ENCODE results near the gene KDM1B.

Gene KDM1B

DNA sequence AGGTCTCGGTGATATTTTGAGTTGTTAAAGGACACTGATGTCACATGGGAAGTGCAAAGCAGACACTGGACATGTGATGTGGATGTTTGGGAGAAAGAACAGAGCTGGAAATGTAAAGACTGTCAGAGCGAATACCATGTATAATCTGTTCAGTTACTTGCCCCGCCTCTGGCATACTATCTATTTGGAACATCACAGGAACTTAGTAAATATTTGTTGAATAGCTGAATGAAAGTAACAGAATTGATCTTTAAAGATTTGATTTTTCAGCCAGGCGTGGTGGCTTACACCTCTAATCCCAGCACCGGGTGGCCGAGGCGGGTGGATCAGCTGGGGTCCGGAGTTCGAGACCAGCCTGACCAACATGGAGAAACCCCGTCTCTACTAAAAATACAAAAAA is 19.0 kb upstream of the KDM1B start:
- TF ChIP-seq, protein P1, sequence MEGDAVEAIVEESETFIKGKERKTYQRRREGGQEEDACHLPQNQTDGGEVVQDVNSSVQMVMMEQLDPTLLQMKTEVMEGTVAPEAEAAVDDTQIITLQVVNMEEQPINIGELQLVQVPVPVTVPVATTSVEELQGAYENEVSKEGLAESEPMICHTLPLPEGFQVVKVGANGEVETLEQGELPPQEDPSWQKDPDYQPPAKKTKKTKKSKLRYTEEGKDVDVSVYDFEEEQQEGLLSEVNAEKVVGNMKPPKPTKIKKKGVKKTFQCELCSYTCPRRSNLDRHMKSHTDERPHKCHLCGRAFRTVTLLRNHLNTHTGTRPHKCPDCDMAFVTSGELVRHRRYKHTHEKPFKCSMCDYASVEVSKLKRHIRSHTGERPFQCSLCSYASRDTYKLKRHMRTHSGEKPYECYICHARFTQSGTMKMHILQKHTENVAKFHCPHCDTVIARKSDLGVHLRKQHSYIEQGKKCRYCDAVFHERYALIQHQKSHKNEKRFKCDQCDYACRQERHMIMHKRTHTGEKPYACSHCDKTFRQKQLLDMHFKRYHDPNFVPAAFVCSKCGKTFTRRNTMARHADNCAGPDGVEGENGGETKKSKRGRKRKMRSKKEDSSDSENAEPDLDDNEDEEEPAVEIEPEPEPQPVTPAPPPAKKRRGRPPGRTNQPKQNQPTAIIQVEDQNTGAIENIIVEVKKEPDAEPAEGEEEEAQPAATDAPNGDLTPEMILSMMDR (IDR thresholded peaks at IDR 0.05; ENCODE audit: low read depth, low read length, missing control alignments) = no peak
- no peak overlapping the region for H3K4me3 ChIP-seq (ENCODE audit: low read depth, low read length)
- no peak for DNase-seq (ENCODE audit: low read depth)
- in situ Hi-C loops (cut with HindIII; ENCODE audit: low sequenced_read_pairs) = loop anchor here (25.0 kb wide), 1 partner anchor 324 kb away; no protein-coding TSS in a partner anchor

DNA sequence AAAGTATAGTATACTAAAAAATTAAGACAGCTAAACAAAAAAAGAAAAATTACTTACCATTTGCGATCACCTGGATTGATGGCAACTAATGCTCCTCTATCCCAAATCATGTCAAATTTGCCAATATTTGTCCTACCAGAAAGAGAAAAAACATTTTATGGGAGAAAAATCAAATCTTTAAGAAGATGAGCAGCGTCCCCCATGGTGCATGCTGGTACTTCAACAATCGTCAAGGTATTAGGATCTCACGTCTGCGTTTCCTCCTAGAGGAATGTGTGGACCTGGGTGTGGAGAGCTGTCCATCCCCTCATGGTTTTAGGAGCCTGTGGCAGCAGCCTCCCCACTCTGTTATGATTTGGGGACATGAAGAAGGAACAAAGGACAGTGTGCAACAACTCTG is 16.3 kb upstream of the KDM1B start:
- in situ Hi-C loops (cut with HindIII; ENCODE audit: low sequenced_read_pairs) = loop anchor here (25.0 kb wide), 1 partner anchor 327 kb away; no protein-coding TSS in a partner anchor
- DNase-seq (ENCODE audit: low read depth) = no peak
- TF ChIP-seq, protein P1 (IDR thresholded peaks at IDR 0.05; ENCODE audit: low read depth, low read length, missing control alignments) = no peak
- H3K4me3 ChIP-seq (ENCODE audit: low read depth, low read length) = no peak overlapping the region

DNA sequence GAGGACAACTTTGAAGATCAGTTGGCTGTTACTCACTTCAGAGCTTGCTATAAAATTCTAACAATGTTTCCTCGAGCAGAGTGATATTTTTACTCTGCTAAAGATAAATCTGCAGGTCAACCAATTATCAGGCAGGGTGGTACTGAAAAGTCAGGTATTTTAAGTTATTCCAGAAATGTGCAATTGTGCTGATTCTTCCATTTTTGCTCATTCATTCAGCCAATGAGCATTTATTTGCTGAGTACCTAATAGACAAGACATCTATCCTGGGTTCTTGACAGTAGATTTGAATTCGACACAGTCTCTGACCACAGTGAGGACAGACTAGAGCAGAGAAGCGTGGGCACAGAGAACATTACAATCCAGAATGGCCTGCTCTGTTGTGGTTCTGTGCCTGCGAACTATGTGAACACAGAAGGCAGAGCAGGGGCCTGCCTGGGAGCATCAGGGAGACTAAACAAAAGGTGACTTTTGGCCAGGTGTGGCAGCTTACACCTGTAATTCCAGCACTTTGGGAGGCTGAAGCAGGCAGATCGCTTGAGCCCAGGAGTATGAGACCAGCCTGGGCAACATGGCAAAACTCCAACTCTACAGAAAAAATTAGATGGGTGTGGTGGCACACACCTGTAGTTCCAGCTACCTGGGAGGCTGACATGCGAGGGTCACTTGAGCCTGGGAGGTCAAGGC is 15.1 kb upstream of the KDM1B start:
- DNase-seq (ENCODE audit: low read depth) = no peak
- TF ChIP-seq, protein P1 (IDR thresholded peaks at IDR 0.05; ENCODE audit: low read depth, low read length, missing control alignments) = no peak
- in situ Hi-C loops (cut with HindIII; ENCODE audit: low sequenced_read_pairs) = loop anchor here (25.0 kb wide), 1 partner anchor 328 kb away; no protein-coding TSS in a partner anchor

DNA sequence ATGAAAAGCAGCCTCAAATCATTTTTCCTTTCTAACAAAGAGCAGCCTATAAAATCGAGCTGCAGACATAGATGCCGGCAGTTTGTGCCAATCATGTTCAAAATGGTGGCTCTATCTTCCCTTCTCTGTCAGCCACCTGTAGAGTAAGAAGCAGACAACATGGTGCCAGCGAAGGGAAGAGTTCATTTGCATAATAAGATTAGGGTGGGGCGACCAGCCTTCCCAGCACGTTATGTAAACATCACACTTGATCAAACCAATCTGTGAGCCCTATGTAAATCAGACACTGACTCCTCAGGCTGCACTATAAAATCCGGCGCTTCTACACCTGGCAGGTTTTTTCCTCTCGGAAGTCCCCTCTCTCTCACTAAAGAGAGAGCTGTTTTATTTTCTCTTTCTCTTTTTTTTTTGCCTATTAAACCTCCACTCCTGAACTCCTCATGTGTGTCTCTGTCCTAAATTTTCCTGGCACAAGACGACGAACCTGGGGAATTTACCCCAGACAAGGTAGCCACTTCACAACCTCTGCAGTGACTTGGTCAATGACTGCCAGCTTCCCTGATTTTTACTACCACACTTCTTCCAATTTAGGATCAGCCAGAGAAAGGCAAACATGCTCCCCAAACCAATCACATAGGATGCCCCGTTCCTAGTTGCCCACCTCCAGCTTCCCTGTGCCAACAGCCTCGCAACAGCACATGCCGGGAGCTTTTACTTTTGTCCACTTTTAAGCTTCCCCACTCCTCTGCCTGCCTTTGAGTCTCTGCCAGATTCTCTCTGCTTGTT is 13.2 kb upstream of the KDM1B start:
- H3K4me3 ChIP-seq (ENCODE audit: low read depth, low read length) = no peak overlapping the region

More for the DNA sequence above, 15.1 kb upstream of the KDM1B start:
- H3K4me3 ChIP-seq (ENCODE audit: low read depth, low read length) = no peak overlapping the region

GRCh38 chr6:18142591-18142861 is 12.7 kb upstream of the KDM1B start:
- no peak for DNase-seq (ENCODE audit: low read depth)
- TF ChIP-seq, protein P1 (IDR thresholded peaks at IDR 0.05; ENCODE audit: low read depth, low read length, missing control alignments) = no peak
- no peak overlapping the region for H3K4me3 ChIP-seq (ENCODE audit: low read depth, low read length)
- in situ Hi-C loops (cut with HindIII; ENCODE audit: low sequenced_read_pairs) = loop anchor here (25.0 kb wide), 1 partner anchor 330 kb away; no protein-coding TSS in a partner anchor

More for the DNA sequence above, 13.2 kb upstream of the KDM1B start:
- in situ Hi-C loops (cut with HindIII; ENCODE audit: low sequenced_read_pairs) = loop anchor here (25.0 kb wide), 1 partner anchor 330 kb away; no protein-coding TSS in a partner anchor
- DNase-seq (ENCODE audit: low read depth) = no peak
- TF ChIP-seq, protein P1 (IDR thresholded peaks at IDR 0.05; ENCODE audit: low read depth, low read length, missing control alignments) = no peak

GRCh38 chr6:18147160-18147559 is 8.1 kb upstream of the KDM1B start:
- in situ Hi-C loops (cut with HindIII; ENCODE audit: low sequenced_read_pairs) = loop anchor here (25.0 kb wide), 1 partner anchor 335 kb away; no protein-coding TSS in a partner anchor
- TF ChIP-seq, protein P1 (IDR thresholded peaks at IDR 0.05; ENCODE audit: low read depth, low read length, missing control alignments) = no peak
- no peak overlapping the region for H3K4me3 ChIP-seq (ENCODE audit: low read depth, low read length)
- DNase-seq (ENCODE audit: low read depth) = no peak
